Liver (tissue), 3 donors: ENCODE data around the gene SPTLC3.

Source experiments
- EGR1 ChIP-seq, 2 donors: IDR thresholded peaks; 2 replicates each; pipeline ENCODE4 v1.6.1; 2016 to 2018; ENCODE audit warnings: antibody characterized with exemption in 2 of 2, low read depth in 2 of 2
- TF ChIP-seq, protein P1 (sequence below): fragments of 150-350 bp; IDR thresholded peaks from 2 replicates; pipeline ENCODE4 v1.5.1; 2017; ENCODE audit warnings: improper control_type of control experiment, low read depth, low read length; ENCODE audit not compliant: missing input control
- donor health status: healthy.
- donor health status: healthy.

DNA sequence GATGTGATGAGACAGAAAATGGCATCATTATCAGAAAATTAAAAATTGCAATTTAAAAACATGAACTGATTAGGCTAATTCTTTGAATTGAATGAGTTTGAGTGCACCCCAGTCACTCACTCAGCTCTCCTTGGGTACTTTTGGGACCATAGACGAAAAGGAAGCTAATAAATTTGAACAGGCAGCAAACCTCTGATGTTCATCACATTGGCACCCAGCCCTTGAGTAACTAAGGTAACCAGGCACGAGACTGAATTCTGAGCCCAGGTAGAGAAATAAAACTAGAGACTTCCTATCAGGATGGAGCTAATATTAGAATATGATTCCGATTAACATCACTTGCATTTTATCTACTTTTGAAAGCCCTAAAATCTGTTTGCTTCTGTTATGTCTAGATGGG lies 131.4 kb downstream of the SPTLC3 start:
- TF ChIP-seq, protein P1, sequence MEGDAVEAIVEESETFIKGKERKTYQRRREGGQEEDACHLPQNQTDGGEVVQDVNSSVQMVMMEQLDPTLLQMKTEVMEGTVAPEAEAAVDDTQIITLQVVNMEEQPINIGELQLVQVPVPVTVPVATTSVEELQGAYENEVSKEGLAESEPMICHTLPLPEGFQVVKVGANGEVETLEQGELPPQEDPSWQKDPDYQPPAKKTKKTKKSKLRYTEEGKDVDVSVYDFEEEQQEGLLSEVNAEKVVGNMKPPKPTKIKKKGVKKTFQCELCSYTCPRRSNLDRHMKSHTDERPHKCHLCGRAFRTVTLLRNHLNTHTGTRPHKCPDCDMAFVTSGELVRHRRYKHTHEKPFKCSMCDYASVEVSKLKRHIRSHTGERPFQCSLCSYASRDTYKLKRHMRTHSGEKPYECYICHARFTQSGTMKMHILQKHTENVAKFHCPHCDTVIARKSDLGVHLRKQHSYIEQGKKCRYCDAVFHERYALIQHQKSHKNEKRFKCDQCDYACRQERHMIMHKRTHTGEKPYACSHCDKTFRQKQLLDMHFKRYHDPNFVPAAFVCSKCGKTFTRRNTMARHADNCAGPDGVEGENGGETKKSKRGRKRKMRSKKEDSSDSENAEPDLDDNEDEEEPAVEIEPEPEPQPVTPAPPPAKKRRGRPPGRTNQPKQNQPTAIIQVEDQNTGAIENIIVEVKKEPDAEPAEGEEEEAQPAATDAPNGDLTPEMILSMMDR: no peak
- no peak for TF ChIP-seq EGR1 (IDR thresholded peaks at IDR 0.05; ENCODE audit: low read depth in 2 of 2)
